ENCODE measurements around the gene JARID2. TPM values are rescaled to one million over a fixed set of nuclear protein-coding genes. Genes with fewer than 3 reads are reported as not detected.

Gene JARID2
- total and polyA plus RNA-seq, 2 of the 13 experiments (the other 11 are each of a cell fraction or from before 2014, with no cell fraction given), result 7.5 to 10.3 TPM

GRCh38 chr6:15526212-15526701, 280.4 kb downstream of the JARID2 start (continued):
- TF ChIP-seq ZFP91 (CRISPR knock-in tag; IDR thresholded peaks at IDR 0.05; ENCODE audit: borderline replicate concordance), result 0 out of 2 replicates have a peak, but pooled peaks have one; percentile 20
- no peak for TF ChIP-seq ZBTB10 (CRISPR knock-in tag; IDR thresholded peaks at IDR 0.05; ENCODE audit: borderline replicate concordance)
- no peak for TF ChIP-seq THAP11 (CRISPR knock-in tag; IDR thresholded peaks at IDR 0.05)
- TF ChIP-seq KDM2A (CRISPR knock-in tag; IDR thresholded peaks at IDR 0.05; ENCODE audit: borderline replicate concordance, low read depth), result no peak

- BruUV-seq (replicated peaks), result no TSS peak
- WGBS (ENCODE audit: low lambda C conversion rate), result 94% methylated on average over 12 of the region's 12 CpGs
- ChIA-PET CTCF (ENCODE audit: low intra/inter-chr PET ratio, low total read pairs) (no interaction called here), POLR2A (no interaction called here)
- in situ Hi-C loops (cut with HindIII; ENCODE audit: extremely low pct_ligation_motif_present, low pct_unique_long_range_greater_than_20kb), result loop anchor here (10.0 kb wide), 1 partner anchor 97 kb away; no protein-coding TSS in a partner anchor
- Histone ChIP-seq H3K9ac (ENCODE audit: insufficient read depth, low read depth, low read length) (no peak overlapping the region), H3K9me3 (ENCODE audit: low read length) (no peaks in the 10 kb centered on the region), H3K4me2 (ENCODE audit: low read depth, low read length) (no peak overlapping the region), H3K4me1 (ENCODE audit: insufficient read depth, low read length) (peaks cover 15% of the 10 kb centered on the region), H3K36me3 (replicated peaks in 1 of 2; ENCODE audit: control insufficient read depth in 1 of 2, insufficient read depth in 2 of 2, low read length in 2 of 2) (peaks cover 11 to 26% of the 10 kb centered on the region in 2 experiments; a peak in 4 of 5 replicates), H4K20me1 (ENCODE audit: insufficient read depth, low read length) (no peaks in the 10 kb centered on the region), H3K79me2 (ENCODE audit: insufficient read depth, low read length) (no peaks in the 10 kb centered on the region), H3K4me3 (replicated peaks in 1 of 3; ENCODE audit: insufficient read depth in 1 of 3, low read depth in 2 of 3, low read length in 3 of 3) (no peak overlapping the region), H3K27me3 (ENCODE audit: control insufficient read depth in 1 of 2, insufficient read depth in 2 of 2, low read length in 2 of 2) (no peaks in the 10 kb centered on the region), H2AFZ (ENCODE audit: low read length) (no peak overlapping the region), H3K27ac (ENCODE audit: extremely low read length, insufficient read depth, low read length) (no peak overlapping the region)
- DNase-seq (ENCODE audit: low spot score) (no peak), FAIRE-seq (no peak), ATAC-seq (no peak)
- intact Hi-C loops (cut with micrococcal nuclease; ENCODE audit: unreplicated experiment), result no loop called here
- TF ChIP-seq CBX5 (CRISPR knock-in tag; IDR thresholded peaks at IDR 0.05; ENCODE audit: borderline replicate concordance), result no peak
- TF ChIP-seq EZH2 (conservative IDR thresholded peaks at IDR 0.05; ENCODE audit: low read depth, low read length), result no peak
- no peak for TF ChIP-seq RFX5 (IDR thresholded peaks at IDR 0.05; ENCODE audit: low read depth, low read length)
- TF ChIP-seq SRY (CRISPR knock-in tag; IDR thresholded peaks at IDR 0.05), result no peak
- TF ChIP-seq PCBP1 (IDR thresholded peaks at IDR 0.05; ENCODE audit: borderline replicate concordance, low read depth, low read length), result no peak
- TF ChIP-seq ZNF652 (CRISPR knock-in tag; IDR thresholded peaks at IDR 0.05; ENCODE audit: borderline replicate concordance, low read depth), result no peak
- no peak for TF ChIP-seq TRAFD1 (CRISPR knock-in tag; IDR thresholded peaks at IDR 0.05; ENCODE audit: borderline replicate concordance)
- TF ChIP-seq LRRFIP1 (CRISPR knock-in tag; conservative IDR thresholded peaks at IDR 0.05), result no peak
These were observed 282.2 kb downstream of the JARID2 start for GRCh38 chr6:15527838-15528617.

All from HepG2 (cell line).